SK-N-SH (cell line): ENCODE data around the gene AZIN2. TPM values are rescaled to one million over a fixed set of nuclear protein-coding genes. Genes with fewer than 3 reads are reported as not detected.

ENCODE experiments used
- EP300 ChIP-seq, 2 experiments: IDR thresholded peaks; 2 replicates each; pipeline versions ENCODE4 v1.4.0 to v1.6.1; 2012; ENCODE audit warnings: borderline replicate concordance in 1 of 2, low read depth in 1 of 2, low read length in 1 of 2
- polyA plus RNA-seq, 3 experiments: library from polyadenylated mRNA; depleted of rRNA; stranded (reverse); fragments of >200 nt; gene quantifications; 2 replicates each; pipeline ENCODE4 v1.2.3, GENCODE V29; 2012
- TF ChIP-seq, protein P1 (sequence below): fragments of 200-600 bp; sonication (generic); IDR thresholded peaks from 2 replicates; pipeline ENCODE4 v1.6.1; 2017; ENCODE audit warnings: antibody characterized with exemption, mild to moderate bottlenecking, moderate library complexity

The AZIN2 gene
- polyA plus RNA-seq, 1 of the 3 experiments (the other 2 are of a cell fraction): 17.8 TPM

DNA sequence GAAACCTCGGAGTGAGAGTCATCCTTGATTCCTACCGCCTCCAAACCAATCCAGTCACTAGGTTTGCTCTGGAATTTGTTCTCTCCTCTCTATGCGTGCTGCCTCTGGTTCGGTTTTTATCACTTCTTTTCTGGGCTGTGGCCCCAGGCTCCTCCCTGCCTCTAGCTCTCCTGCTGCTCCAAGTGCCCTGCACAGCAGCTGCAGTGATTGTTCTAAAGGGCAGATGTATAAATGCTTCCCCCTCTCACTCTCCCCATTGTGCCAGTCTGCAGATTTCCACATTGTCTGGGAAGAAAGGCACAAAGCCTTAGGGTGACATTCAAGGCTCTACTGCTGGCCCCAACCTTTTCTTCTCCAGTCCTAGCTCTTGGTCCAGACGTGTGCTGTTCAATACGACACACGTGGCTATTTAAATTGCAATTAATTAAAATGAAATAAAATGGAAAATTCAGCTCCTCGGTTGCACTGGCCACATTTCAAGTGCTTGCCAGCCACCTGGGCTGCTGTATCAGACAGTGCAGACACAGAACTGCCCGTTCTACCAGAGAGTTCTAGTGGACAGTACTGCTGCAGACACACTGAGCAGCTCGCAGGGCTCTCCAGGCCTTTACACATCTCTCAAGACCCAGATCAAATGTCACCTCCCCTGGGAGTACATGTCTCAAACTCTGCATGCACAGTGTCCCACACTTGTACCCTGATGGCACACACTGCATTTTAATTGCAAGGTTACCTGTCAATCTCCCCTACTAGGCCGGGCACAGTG is 88.5 kb downstream of the AZIN2 start (continued):
- TF ChIP-seq, protein P1, sequence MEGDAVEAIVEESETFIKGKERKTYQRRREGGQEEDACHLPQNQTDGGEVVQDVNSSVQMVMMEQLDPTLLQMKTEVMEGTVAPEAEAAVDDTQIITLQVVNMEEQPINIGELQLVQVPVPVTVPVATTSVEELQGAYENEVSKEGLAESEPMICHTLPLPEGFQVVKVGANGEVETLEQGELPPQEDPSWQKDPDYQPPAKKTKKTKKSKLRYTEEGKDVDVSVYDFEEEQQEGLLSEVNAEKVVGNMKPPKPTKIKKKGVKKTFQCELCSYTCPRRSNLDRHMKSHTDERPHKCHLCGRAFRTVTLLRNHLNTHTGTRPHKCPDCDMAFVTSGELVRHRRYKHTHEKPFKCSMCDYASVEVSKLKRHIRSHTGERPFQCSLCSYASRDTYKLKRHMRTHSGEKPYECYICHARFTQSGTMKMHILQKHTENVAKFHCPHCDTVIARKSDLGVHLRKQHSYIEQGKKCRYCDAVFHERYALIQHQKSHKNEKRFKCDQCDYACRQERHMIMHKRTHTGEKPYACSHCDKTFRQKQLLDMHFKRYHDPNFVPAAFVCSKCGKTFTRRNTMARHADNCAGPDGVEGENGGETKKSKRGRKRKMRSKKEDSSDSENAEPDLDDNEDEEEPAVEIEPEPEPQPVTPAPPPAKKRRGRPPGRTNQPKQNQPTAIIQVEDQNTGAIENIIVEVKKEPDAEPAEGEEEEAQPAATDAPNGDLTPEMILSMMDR: no peak
- TF ChIP-seq EP300 (IDR thresholded peaks at IDR 0.05; ENCODE audit: borderline replicate concordance in 1 of 2, low read depth in 1 of 2, low read length in 1 of 2): no peak

Other genes with a start within 250 kb of the AZIN2 start
- 0.59 and 0.94 TPM in 2 replicates for gene FNDC5, start 210.2 kb upstream of the AZIN2 start, polyA plus RNA-seq (2012; rRNA removed)
- gene HPCA, start 194.7 kb upstream of the AZIN2 start, polyA plus RNA-seq (2012; rRNA removed): not detected in 2 replicates
- 54.5 and 66.6 TPM in 2 replicates for gene TMEM54, start 179.8 kb upstream of the AZIN2 start, polyA plus RNA-seq (2012; rRNA removed)
- 20.1 and 22.6 TPM in 2 replicates for gene RNF19B, start 116.3 kb upstream of the AZIN2 start, polyA plus RNA-seq (2012; rRNA removed)
- 191 and 212 TPM in 2 replicates for gene AK2, start 44.3 kb upstream of the AZIN2 start, polyA plus RNA-seq (2012; rRNA removed)
- gene TRIM62, start 100.9 kb downstream of the AZIN2 start, polyA plus RNA-seq (2012; rRNA removed): 2.5 and 4.4 TPM in 2 replicates
- gene ZNF362, start 175.3 kb downstream of the AZIN2 start, polyA plus RNA-seq (2012; rRNA removed): 13.7 and 17.1 TPM in 2 replicates
- 0.07 TPM in 1 of 2 replicates, not detected in the other for gene A3GALT2, start 239.9 kb downstream of the AZIN2 start, polyA plus RNA-seq (2012; rRNA removed)